K562 (cell line): ENCODE results near the gene HSD17B1. TPM values are rescaled to one million over a fixed set of nuclear protein-coding genes. Genes with fewer than 3 reads are reported as not detected.
A peak's percentile ranks its signal among the peaks of the same experiment; 100 is the strongest.

Source experiments
- ARHGAP35 ChIP-seq: fragments of 450-650 bp; IDR thresholded peaks from 2 replicates; pipeline ENCODE4 v1.6.1; 2018; ENCODE audit not compliant: partially characterized antibody
- ARID1B ChIP-seq: fragments of 450-650 bp; IDR thresholded peaks from 2 replicates; pipeline ENCODE4 v1.6.1; 2016; ENCODE audit warnings: antibody characterized with exemption, mild to moderate bottlenecking, inconsistent platforms
- EP300 ChIP-seq: IDR thresholded peaks from 2 replicates; pipeline ENCODE4 v1.6.1; 2012; ENCODE audit warnings: low read length, improper control_type of control experiment
- GABPB1 ChIP-seq: sonication (generic); formaldehyde crosslinking; IDR thresholded peaks from 2 replicates; pipeline ENCODE4 v1.8.0; 2022; ENCODE audit warnings: mild to moderate bottlenecking, missing genetic modification reagents
- MBD2 ChIP-seq: sonication (generic); IDR thresholded peaks from 2 replicates; pipeline ENCODE4 v1.6.1; 2016; ENCODE audit warnings: low read depth, borderline replicate concordance
- MITF ChIP-seq: IDR thresholded peaks from 2 replicates; pipeline ENCODE4 v1.6.1; 2014; ENCODE audit warnings: antibody characterized with exemption
- MXI1 ChIP-seq: IDR thresholded peaks from 2 replicates; pipeline ENCODE4 v1.6.1; 2011; ENCODE audit warnings: low read depth, mild to moderate bottlenecking, improper control_type of control experiment, low read length
- NCOA2 ChIP-seq, 2 experiments: fragments of 450-650 bp; IDR thresholded peaks; 2 replicates each; pipeline ENCODE4 v1.6.1; 2018; ENCODE audit warnings: mild to moderate bottlenecking in 2 of 2, moderate library complexity in 1 of 2; ENCODE audit not compliant: partially characterized antibody in 2 of 2
- PML ChIP-seq: IDR thresholded peaks from 2 replicates; pipeline ENCODE4 v1.6.1; 2012; ENCODE audit warnings: low read length, inconsistent platforms
- SAP30 ChIP-seq: fragments of 200-600 bp; sonication (generic); IDR thresholded peaks from 2 replicates; pipeline ENCODE4 v1.6.1; 2012; ENCODE audit warnings: borderline replicate concordance, low read depth, mild to moderate bottlenecking, moderate library complexity, low read length, control low read depth, inconsistent platforms; ENCODE audit not compliant: insufficient read depth, poor library complexity, severe bottlenecking
- TCF3 ChIP-seq: sonication (generic); formaldehyde crosslinking; IDR thresholded peaks from 2 replicates; pipeline ENCODE4 v1.4.0; 2020; ENCODE audit warnings: mild to moderate bottlenecking, missing genetic modification reagents
- TFAP4 ChIP-seq: sonication (generic); formaldehyde crosslinking; IDR thresholded peaks from 2 replicates; pipeline ENCODE4 v1.8.0; 2022; ENCODE audit warnings: missing genetic modification reagents, mild to moderate bottlenecking, moderate library complexity, borderline replicate concordance
- ZBTB11 ChIP-seq, 3 experiments: fragments of 200-800 bp in 1 of 3; fragments of 250-450 bp in 1 of 3; fragments of 450-650 bp in 1 of 3; sonication (Bioruptor Pico) in 1 of 3; sonication (Bioruptor generic) in 1 of 3; formaldehyde crosslinking in 1 of 3; IDR thresholded peaks; 2 replicates each; pipeline versions ENCODE4 v1.6.1 to v1.8.0; 2016 to 2022; ENCODE audit warnings: mild to moderate bottlenecking in 2 of 3, missing genetic modification characterization in 2 of 3, missing compliant biosample characterization in 1 of 3, moderate library complexity in 1 of 3
- ZKSCAN8 ChIP-seq: fragments of 200-800 bp; sonication (Bioruptor generic); IDR thresholded peaks from 2 replicates; pipeline ENCODE4 v1.6.1; 2016; ENCODE audit warnings: missing genetic modification characterization, missing compliant biosample characterization
- ZNF592 ChIP-seq: fragments of 450-650 bp; IDR thresholded peaks from 2 replicates; pipeline ENCODE4 v1.6.1; 2017; ENCODE audit warnings: antibody characterized with exemption, mild to moderate bottlenecking
- ZNF699 ChIP-seq: fragments of 250-450 bp; sonication (Bioruptor Pico); IDR thresholded peaks from 2 replicates; pipeline ENCODE4 v1.8.0; 2021; ENCODE audit warnings: mild to moderate bottlenecking, moderate library complexity; ENCODE audit not compliant: insufficient replicate concordance
- polyA plus RNA-seq, 8 experiments: library from polyadenylated mRNA; depleted of rRNA in 4 of 8; stranded (reverse) in 5 of 8; unstranded in 3 of 8; fragments of >200 nt; fragmentation: Nextera tagmentation in 2 of 8; fragmentation: Illumina TruSeq in 1 of 8; extraction: Ambion mirVana in 2 of 8; extraction: Trizol in 1 of 8; gene quantifications; 2 replicates each; pipeline versions ENCODE4 v1.2.1 to v1.2.3, GENCODE V29; 2011 to 2014; ENCODE audit warnings: inconsistent platforms in 1 of 8, missing spikeins in 1 of 8
- total RNA-seq, 7 experiments: library from RNA; depleted of rRNA in 6 of 7; stranded (reverse); fragments of >200 nt in 6 of 7; fragmentation: Illumina TruSeq in 2 of 7; extraction: Trizol in 2 of 7; gene quantifications; 2 replicates each; pipeline versions ENCODE4 v1.2.1 to v1.2.3, GENCODE V29; 2011 to 2021; ENCODE audit warnings: low replicate concordance in 1 of 7

The HSD17B1 gene
- total and polyA plus RNA-seq, 9 of the 15 experiments (the other 6 are each of a cell fraction or from before 2014, with no cell fraction given): 0.55 to 21.1 (median 3.6) TPM

- TF ChIP-seq ZNF592: peak; percentile 88
- TF ChIP-seq ARHGAP35: no peak
- peak; percentile 38; the same call in 1 of the 2 replicates for TF ChIP-seq EP300
- TF ChIP-seq GABPB1 (CRISPR knock-in tag): peak; percentile 94
- peak; percentile 52 for TF ChIP-seq PML
- peak; percentile 90 for TF ChIP-seq MXI1
- 0 out of 2 replicates have a peak, but pooled peaks have one; percentile 5 for TF ChIP-seq TCF3 (CRISPR knock-in tag)
- peak in 1 of 3 experiments; percentile 65; a peak in 2 of 6 replicates for TF ChIP-seq ZBTB11 (CRISPR knock-in tag; IDR thresholded peaks at IDR 0.05)
- TF ChIP-seq TFAP4 (CRISPR knock-in tag): peak; percentile 46; the same call in 1 of the 2 replicates
- TF ChIP-seq ARID1B: peak; percentile 14; the same call in 1 of the 2 replicates
- TF ChIP-seq MBD2: peak; percentile 86
- TF ChIP-seq NCOA2 (IDR thresholded peaks at IDR 0.05; ENCODE audit: partially characterized antibody in 2 of 2): no peak
- TF ChIP-seq ZKSCAN8 (CRISPR knock-in tag): 0 out of 2 replicates have a peak, but pooled peaks have one; percentile 29
- 0 out of 2 replicates have a peak, but pooled peaks have one; percentile 6 for TF ChIP-seq MITF
- no peak for TF ChIP-seq ZNF699 (CRISPR knock-in tag)
- TF ChIP-seq SAP30: peak; percentile 72
Measured at GRCh38 chr17:42577532-42578281, 25.0 kb downstream of the HSD17B1 start, which contains the start of gene PSMC3IP (continued).
